Ovary (tissue), 3 donors: Measurements from ENCODE around the gene NUDT5.

Experiments
- EP300 ChIP-seq: sonication (generic); formaldehyde crosslinking; IDR thresholded peaks from one replicate; pipeline ENCODE4 v1.6.1; 2017; ENCODE audit warnings: antibody characterized with exemption
- POLR2A ChIP-seq: fragments of 450-650 bp; IDR thresholded peaks from one replicate; pipeline ENCODE4 v1.6.1; 2017; ENCODE audit warnings: antibody characterized with exemption, mild to moderate bottlenecking, moderate library complexity
- TF ChIP-seq, protein P1 (sequence below), 3 donors: fragments of 450-650 bp in 2 of 3; fragments of 200-600 bp in 1 of 3; IDR thresholded peaks; one replicate each; pipeline versions ENCODE4 v1.5.1 to v1.8.0; 2016 to 2022; ENCODE audit warnings: antibody characterized with exemption in 3 of 3, mild to moderate bottlenecking in 1 of 3
- donor health status: DM: no; HTN: no; CAD: no.

DNA sequence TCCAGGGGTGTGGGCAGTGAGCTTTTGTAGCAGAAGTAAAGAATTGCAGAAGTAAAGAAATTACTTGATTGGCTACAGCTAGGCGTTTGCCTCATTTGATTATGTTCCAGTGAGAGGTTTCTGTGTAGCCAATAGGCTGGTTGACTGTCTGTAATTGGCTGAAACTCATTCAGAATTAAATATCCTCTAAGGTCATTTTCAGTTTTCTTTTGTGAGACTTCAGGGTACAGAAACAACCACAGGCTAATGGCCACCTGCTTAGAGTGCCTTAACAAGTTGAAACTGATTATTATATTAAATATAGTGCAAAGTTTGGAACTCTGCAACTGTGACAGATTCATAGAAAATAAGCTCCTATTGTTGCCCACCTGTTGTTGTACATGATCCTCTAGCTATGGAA is 55.7 kb downstream of the NUDT5 start:
- no peak for TF ChIP-seq POLR2A
- TF ChIP-seq, protein P1, sequence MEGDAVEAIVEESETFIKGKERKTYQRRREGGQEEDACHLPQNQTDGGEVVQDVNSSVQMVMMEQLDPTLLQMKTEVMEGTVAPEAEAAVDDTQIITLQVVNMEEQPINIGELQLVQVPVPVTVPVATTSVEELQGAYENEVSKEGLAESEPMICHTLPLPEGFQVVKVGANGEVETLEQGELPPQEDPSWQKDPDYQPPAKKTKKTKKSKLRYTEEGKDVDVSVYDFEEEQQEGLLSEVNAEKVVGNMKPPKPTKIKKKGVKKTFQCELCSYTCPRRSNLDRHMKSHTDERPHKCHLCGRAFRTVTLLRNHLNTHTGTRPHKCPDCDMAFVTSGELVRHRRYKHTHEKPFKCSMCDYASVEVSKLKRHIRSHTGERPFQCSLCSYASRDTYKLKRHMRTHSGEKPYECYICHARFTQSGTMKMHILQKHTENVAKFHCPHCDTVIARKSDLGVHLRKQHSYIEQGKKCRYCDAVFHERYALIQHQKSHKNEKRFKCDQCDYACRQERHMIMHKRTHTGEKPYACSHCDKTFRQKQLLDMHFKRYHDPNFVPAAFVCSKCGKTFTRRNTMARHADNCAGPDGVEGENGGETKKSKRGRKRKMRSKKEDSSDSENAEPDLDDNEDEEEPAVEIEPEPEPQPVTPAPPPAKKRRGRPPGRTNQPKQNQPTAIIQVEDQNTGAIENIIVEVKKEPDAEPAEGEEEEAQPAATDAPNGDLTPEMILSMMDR (IDR thresholded peaks at IDR 0.05), result no peak
- TF ChIP-seq EP300, result no peak
